ENCODE results near the gene INPP5K.

GRCh38 chr17:1561420-1562175, 45.2 kb upstream of the INPP5K start:
- no peak for TF ChIP-seq POLR2AphosphoS5 (IDR thresholded peaks at IDR 0.05; ENCODE audit: low read depth, low read length)
- TF ChIP-seq, protein P1, sequence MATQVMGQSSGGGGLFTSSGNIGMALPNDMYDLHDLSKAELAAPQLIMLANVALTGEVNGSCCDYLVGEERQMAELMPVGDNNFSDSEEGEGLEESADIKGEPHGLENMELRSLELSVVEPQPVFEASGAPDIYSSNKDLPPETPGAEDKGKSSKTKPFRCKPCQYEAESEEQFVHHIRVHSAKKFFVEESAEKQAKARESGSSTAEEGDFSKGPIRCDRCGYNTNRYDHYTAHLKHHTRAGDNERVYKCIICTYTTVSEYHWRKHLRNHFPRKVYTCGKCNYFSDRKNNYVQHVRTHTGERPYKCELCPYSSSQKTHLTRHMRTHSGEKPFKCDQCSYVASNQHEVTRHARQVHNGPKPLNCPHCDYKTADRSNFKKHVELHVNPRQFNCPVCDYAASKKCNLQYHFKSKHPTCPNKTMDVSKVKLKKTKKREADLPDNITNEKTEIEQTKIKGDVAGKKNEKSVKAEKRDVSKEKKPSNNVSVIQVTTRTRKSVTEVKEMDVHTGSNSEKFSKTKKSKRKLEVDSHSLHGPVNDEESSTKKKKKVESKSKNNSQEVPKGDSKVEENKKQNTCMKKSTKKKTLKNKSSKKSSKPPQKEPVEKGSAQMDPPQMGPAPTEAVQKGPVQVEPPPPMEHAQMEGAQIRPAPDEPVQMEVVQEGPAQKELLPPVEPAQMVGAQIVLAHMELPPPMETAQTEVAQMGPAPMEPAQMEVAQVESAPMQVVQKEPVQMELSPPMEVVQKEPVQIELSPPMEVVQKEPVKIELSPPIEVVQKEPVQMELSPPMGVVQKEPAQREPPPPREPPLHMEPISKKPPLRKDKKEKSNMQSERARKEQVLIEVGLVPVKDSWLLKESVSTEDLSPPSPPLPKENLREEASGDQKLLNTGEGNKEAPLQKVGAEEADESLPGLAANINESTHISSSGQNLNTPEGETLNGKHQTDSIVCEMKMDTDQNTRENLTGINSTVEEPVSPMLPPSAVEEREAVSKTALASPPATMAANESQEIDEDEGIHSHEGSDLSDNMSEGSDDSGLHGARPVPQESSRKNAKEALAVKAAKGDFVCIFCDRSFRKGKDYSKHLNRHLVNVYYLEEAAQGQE (IDR thresholded peaks at IDR 0.05; ENCODE audit: insufficient read depth in 1 of 2, low read depth in 2 of 2, low read length in 2 of 2), result no peak

Data from PFSK-1 (cell line).